SK-N-MC (cell line): ENCODE results near the gene INSIG2.

Experiments used
- EZH2 ChIP-seq: fragments of 200-600 bp; sonication (generic); IDR thresholded peaks from one replicate; pipeline ENCODE4 v1.6.1; 2017; ENCODE audit warnings: antibody characterized with exemption
- POLR2AphosphoS5 ChIP-seq: IDR thresholded peaks from 2 replicates; pipeline ENCODE4 v1.6.1; 2012; ENCODE audit warnings: mild to moderate bottlenecking, low read depth, low read length, borderline replicate concordance

DNA sequence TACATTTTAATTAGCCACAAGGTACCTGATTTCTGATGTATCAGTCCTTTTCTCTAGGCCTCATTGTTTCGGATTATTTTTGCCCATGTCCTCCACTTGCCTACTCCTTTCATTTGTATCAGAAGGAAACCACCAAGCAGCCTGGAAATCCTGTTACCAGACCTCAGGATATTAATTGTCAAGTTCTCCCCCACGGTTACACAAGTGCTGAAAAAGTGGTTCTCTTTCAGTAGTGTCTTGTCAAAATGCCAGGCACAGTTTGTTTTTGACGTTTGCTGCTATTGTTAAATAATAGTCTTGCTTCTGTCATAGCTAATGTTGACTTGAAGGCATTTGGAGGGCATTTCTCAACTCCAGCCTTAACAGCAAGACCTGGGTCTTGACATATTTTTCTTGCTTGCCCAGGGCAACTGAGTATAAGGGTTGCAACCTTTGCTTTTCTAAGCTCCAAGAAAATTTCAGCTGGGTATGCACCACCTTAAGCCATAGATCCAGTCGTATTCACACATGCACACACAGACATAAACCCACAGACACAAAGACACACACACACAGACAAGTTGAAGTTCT, 31.0 kb downstream of the INSIG2 start:
- TF ChIP-seq EZH2 (no peak), POLR2AphosphoS5 (no peak)
